Epithelial cell of proximal tubule (primary cell): Measurements from ENCODE around the gene ARID1A. TPM values are rescaled to one million over a fixed set of nuclear protein-coding genes. Genes with fewer than 3 reads are reported as not detected.
A peak's percentile ranks its signal among the peaks of the same experiment; 100 is the strongest.

Experiments used
- DNase-seq: peaks from one replicate; pipeline ENCODE4 v3.0.0-alpha.2; 2011; ENCODE audit warnings: low read depth
- H3K4me3 ChIP-seq: 2 replicates; pipeline ENCODE4 v1.5.1; 2011; ENCODE audit warnings: low read depth, mild to moderate bottlenecking, low read length
- total RNA-seq: library from RNA; depleted of rRNA; stranded (reverse); fragments of >200 nt; gene quantifications from 2 replicates; pipeline ENCODE4 v1.2.3, GENCODE V29; 2015
- TF ChIP-seq, protein P1 (sequence below): conservative IDR thresholded peaks from 2 replicates; pipeline ENCODE4 v1.5.1; 2012; ENCODE audit warnings: low read depth, mild to moderate bottlenecking, low read length

The ARID1A gene
- total RNA-seq, 1 donor from 2014 or later, result 25.2 TPM

- TF ChIP-seq, protein P1, sequence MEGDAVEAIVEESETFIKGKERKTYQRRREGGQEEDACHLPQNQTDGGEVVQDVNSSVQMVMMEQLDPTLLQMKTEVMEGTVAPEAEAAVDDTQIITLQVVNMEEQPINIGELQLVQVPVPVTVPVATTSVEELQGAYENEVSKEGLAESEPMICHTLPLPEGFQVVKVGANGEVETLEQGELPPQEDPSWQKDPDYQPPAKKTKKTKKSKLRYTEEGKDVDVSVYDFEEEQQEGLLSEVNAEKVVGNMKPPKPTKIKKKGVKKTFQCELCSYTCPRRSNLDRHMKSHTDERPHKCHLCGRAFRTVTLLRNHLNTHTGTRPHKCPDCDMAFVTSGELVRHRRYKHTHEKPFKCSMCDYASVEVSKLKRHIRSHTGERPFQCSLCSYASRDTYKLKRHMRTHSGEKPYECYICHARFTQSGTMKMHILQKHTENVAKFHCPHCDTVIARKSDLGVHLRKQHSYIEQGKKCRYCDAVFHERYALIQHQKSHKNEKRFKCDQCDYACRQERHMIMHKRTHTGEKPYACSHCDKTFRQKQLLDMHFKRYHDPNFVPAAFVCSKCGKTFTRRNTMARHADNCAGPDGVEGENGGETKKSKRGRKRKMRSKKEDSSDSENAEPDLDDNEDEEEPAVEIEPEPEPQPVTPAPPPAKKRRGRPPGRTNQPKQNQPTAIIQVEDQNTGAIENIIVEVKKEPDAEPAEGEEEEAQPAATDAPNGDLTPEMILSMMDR, result no peak
- H3K4me3 ChIP-seq, result no peak overlapping the region
- DNase-seq, result no peak
These were observed 9.0 kb upstream of the ARID1A start for GRCh38 chr1:26686795-26687194.

GRCh38 chr1:26689504-26689903 is 6.3 kb upstream of the ARID1A start:
- no peak overlapping the region for H3K4me3 ChIP-seq
- DNase-seq, result no peak
- TF ChIP-seq, protein P1, result no peak

GRCh38 chr1:26690157-26690556 is 5.7 kb upstream of the ARID1A start:
- TF ChIP-seq, protein P1, result no peak
- DNase-seq, result no peak
- no peak overlapping the region for H3K4me3 ChIP-seq

DNA sequence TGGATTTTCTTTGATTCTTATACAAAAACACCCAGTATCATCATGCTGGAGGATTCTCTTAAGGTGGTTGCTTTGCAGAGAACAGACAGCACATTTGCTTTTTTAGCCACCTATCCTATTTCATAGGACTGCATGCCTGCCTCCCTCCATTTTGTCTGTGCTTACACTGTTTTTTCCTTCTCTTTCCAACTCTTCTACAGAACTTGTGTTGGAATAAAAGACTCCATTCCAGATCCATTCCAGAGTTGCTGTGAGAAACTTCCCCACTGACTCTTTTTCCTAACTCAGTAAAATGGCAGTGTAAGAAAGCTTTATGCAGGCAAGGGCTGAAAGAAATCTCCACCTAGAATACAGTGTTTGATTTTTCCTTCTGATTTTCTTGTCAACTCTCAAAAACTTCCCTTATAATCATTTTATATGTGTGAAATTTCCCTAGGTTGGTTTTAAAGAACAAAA is 5.2 kb upstream of the ARID1A start:
- no peak overlapping the region for H3K4me3 ChIP-seq
- TF ChIP-seq, protein P1, result no peak
- no peak for DNase-seq

DNA sequence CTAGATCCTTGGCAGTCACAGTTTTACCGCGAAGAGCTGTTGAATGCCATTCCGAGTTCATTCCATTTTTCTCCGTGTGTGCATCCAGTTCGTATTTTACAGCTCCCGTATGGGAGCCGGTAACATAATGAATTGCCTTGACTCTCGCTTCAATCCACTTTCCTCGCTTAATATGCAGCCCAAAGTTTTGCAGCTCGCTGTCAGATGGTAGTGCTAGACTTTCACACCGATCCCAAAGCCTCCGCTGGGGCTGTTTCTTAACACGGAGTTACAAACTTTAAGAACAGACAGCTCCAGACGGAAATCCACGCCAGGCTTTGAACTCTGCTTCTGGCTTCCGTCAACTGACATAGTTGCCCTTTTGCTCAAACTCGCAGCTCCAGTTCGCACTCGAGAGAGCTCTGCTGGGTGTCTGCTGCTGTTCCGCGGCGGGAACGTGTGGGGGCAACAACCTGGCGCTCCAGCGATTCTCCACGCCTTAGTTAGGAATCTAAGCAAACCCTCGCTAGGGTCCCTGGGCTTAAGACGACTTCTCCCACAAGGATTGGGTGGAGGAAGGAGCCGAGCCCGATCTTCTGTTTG is 3.5 kb upstream of the ARID1A start:
- TF ChIP-seq, protein P1, result peak; percentile 2
- peak overlapping the region; percentile 61 for H3K4me3 ChIP-seq
- DNase-seq, result peak; percentile 83

DNA sequence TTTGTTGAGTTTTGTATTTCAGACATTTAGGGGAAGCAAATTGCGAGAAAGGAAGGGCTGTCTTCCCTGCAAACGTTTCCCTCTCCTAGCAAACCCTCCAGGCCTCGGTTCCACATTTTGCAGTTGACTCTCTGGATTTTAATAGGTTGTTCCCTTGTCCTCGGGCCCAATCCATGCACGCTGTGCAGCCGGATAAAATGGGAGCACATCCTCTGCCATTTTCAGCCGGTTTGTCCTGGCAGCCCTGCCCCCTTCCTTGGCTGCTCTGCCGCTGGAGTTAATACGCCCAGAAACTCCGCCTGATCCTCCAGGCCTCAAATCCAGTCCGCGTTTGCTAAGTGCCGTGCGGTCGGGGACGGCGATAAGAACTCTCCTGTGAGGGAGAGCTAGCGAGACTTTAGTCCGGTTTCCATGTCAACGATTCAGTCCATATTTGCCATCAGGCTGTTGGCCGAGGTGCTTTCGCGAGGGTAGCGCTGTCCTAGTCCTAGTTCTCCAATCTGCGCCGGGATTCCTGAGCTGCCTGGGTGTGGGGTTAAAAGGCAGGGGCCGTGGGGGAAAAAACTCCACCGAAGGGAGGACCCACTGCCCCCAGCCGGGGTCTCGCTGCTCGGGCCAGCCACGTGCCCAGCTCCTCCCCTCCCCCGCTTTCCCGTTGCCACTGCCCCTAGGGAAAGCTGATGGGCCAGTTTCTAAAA is 2.9 kb upstream of the ARID1A start:
- peak; percentile 91 for DNase-seq
- TF ChIP-seq, protein P1, result no peak

More for the DNA sequence above, 2.9 kb upstream of the ARID1A start:
- peak overlapping the region; percentile 61 for H3K4me3 ChIP-seq
